HAP-1 (cell line): ENCODE data around the gene SKIC2.
"Not testable (repeated sequence)": the region's sequence is repeated elsewhere in the genome, so short reads cannot be mapped to it uniquely, and the experiment has no call there.

Source experiments
- DNase-seq, 2 experiments: peaks; one replicate each; pipeline ENCODE4 v3.0.0-alpha.2; 2016 to 2020; ENCODE audit warnings: low spot score in 2 of 2
- H3K27me3 ChIP-seq: fragments of 250-450 bp; sonication (Bioruptor Pico); 2 replicates; pipeline ENCODE4 v1.5.1; 2020; ENCODE audit warnings: low read depth, mild to moderate bottlenecking, moderate library complexity
- H3K36me3 ChIP-seq: fragments of 250-450 bp; sonication (Bioruptor Pico); replicated peaks from 2 replicates; pipeline ENCODE4 v1.5.1; 2020; ENCODE audit warnings: mild to moderate bottlenecking
- H3K4me1 ChIP-seq: fragments of 250-450 bp; sonication (Bioruptor Pico); 2 replicates; pipeline ENCODE4 v1.5.1; 2020; ENCODE audit warnings: mild to moderate bottlenecking
- H3K4me3 ChIP-seq: fragments of 250-450 bp; sonication (Bioruptor Pico); 2 replicates; pipeline ENCODE4 v1.5.1; 2020; ENCODE audit warnings: mild to moderate bottlenecking, moderate library complexity
- H3K9me3 ChIP-seq: fragments of 250-450 bp; sonication (Bioruptor Pico); 2 replicates; pipeline ENCODE4 v1.5.1; 2020; ENCODE audit warnings: mild to moderate bottlenecking, moderate library complexity
- in situ Hi-C: fragments of 300-500 bp; cut with MboI; formaldehyde crosslinking; loops from 3 replicates; pipeline ENCODE4 v1.14.3; 2020; ENCODE audit warnings: low sequenced_read_pairs, inconsistent platforms, mixed read lengths

The SKIC2 gene

DNA sequence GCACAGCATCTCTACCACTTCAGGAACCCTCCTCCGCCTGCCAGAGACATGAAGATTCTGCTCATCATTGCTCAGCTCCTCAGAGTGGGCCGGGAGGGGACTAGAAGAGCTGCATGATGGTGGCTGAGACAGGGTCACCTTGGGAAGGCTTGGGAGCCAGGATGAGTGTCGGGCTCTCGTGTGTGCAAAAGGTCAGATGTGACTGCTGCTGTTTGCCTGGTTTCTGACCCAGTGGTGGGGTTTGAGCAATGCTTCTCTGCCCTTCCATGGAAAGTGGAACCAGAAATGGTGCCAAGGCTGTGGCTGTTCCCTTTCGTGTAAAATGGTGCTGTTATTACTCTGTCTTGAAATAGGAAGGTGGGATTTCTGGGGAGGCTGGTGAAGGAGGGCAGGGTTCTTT lies 22.0 kb downstream of the SKIC2 start:
- H3K9me3 ChIP-seq, H3K4me1 ChIP-seq, H3K36me3 ChIP-seq, DNase-seq, H3K27me3 ChIP-seq, H3K4me3 ChIP-seq, in situ Hi-C loops: not testable (repeated sequence)

DNA sequence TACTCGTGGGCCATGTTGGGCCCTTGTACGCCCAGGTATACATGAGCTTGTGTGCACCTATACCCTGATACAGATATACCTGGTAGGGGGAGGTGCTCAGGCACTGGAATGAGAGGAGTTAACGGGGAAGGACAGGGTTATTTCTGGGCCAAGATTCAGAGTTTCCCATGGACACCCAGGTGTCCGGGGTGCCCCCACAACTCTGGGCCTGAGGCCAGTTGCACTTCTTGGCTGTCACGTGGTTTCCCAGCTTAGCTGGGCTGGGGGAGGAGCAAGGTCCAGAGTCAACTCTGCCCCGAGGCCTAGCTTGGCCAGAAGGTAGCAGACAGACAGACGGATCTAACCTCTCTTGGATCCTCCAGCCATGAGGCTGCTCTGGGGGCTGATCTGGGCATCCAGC lies 22.8 kb downstream of the SKIC2 start, which contains the start of gene C4A:
TSS of gene C4A (plus strand) at position 314 of the 400 bp plus-strand sequence. CDS start at position 365, 51 bp downstream.
- H3K4me1 ChIP-seq, in situ Hi-C loops, H3K36me3 ChIP-seq, H3K9me3 ChIP-seq, H3K4me3 ChIP-seq, H3K27me3 ChIP-seq, DNase-seq: not testable (repeated sequence)

DNA sequence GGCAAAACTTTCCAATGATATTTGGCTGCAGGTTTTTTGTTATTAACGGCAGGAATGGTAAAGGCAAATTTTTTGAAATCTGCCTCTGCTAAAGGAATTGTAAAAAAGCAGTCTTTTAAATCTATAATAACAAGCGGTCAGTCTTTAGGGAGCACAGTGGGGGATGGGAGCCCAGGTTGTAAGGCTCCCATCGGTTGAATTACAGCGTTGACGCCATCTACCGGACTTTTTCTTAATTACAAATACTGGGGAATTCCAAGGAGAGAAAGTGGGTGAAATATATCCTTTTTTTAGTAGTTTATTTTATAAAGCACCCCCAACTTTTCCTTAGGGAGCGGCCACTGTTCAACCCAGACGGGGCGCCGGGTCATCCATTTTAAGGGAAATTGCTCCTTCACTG lies 30.4 kb downstream of the SKIC2 start:
- H3K9me3 ChIP-seq, DNase-seq, H3K27me3 ChIP-seq, H3K4me1 ChIP-seq, H3K36me3 ChIP-seq, H3K4me3 ChIP-seq, in situ Hi-C loops: not testable (repeated sequence)

- DNase-seq, H3K4me3 ChIP-seq, H3K9me3 ChIP-seq, H3K36me3 ChIP-seq, H3K4me1 ChIP-seq, in situ Hi-C loops, H3K27me3 ChIP-seq: not testable (repeated sequence)
Observed at GRCh38 chr6:31994421-31994820, 35.4 kb downstream of the SKIC2 start.

- DNase-seq, in situ Hi-C loops, H3K27me3 ChIP-seq, H3K9me3 ChIP-seq, H3K36me3 ChIP-seq, H3K4me3 ChIP-seq, H3K4me1 ChIP-seq: not testable (repeated sequence)
Observed at GRCh38 chr6:31996385-31996784, 37.4 kb downstream of the SKIC2 start.

DNA sequence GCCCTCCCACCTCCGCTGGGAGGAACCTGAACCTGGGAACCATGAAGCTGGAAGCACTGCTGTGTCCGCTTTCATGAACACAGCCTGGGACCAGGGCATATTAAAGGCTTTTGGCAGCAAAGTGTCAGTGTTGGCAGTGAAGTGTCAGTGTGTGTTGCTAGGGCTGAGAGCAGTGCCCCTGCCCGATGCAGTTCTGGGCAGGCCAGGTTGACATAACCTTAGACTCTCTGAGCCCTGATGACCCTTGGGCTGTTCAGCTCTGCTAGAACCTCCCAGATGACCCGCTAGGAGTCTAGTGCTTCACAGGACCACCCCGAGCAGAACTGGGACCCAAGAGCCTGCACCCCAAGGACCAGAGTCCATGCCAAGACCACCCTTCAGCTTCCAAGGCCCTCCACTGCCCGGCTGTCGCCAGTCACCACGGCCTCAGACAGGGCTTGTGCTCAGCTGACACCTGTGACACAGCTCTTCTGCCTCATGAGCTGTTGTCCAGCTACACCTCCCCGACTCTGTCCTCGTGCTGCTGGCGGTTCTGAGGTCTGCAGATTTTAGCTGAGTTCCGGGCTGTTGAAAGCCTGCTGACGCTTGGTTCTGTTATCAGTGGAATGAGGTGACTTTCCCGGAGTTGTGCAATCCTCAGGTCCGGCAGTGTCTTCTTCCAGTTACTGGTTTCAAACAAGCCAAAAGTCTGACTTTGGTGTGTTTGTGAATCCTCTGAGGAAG lies 43.7 kb downstream of the SKIC2 start:
- H3K27me3 ChIP-seq, in situ Hi-C loops, H3K9me3 ChIP-seq, H3K36me3 ChIP-seq, H3K4me1 ChIP-seq, H3K4me3 ChIP-seq, DNase-seq: not testable (repeated sequence)

- H3K4me1 ChIP-seq, DNase-seq, H3K9me3 ChIP-seq, H3K27me3 ChIP-seq, H3K36me3 ChIP-seq, H3K4me3 ChIP-seq, in situ Hi-C loops: not testable (repeated sequence)
Observed at GRCh38 chr6:32003301-32003700, 44.3 kb downstream of the SKIC2 start.

GRCh38 chr6:32004393-32004792 lies 45.4 kb downstream of the SKIC2 start:
- H3K9me3 ChIP-seq, H3K4me1 ChIP-seq, H3K4me3 ChIP-seq, H3K27me3 ChIP-seq, in situ Hi-C loops, DNase-seq, H3K36me3 ChIP-seq: not testable (repeated sequence)

DNA sequence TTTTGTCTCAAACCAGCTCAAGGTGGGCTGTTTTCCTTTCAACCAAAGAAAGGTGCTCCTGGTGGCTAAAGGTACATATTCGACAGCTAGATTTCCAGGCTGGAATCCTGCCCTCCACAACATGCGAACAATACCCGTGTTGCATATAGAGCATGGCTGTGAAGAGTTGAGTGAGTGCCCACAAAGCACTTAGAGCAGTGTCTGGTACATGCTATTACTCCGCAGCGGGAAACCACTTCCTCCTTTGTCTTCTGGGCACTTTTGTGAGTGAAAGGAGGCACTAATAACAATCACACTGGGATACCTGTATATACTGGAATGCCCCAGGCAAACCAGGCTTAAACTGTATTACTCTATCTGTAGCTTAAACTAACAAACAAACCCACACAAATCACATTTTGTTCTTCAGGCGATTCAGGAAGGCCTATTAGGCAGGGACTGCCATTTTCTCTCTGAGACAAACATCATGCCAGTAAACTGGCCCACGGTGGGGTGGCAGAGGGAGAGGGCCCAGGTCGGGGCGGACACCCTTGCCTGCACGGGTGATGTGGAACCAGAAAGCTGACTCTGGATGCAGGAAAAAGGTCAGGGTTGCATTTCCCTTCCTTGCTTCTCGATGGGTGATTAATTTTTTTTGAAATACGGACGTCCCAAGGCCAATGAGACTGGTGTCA lies 46.0 kb downstream of the SKIC2 start:
- H3K4me1 ChIP-seq, H3K36me3 ChIP-seq, H3K9me3 ChIP-seq, H3K4me3 ChIP-seq, H3K27me3 ChIP-seq, in situ Hi-C loops: not testable (repeated sequence)
- peak in 1 of 2 experiments; percentile 6 for DNase-seq

DNA sequence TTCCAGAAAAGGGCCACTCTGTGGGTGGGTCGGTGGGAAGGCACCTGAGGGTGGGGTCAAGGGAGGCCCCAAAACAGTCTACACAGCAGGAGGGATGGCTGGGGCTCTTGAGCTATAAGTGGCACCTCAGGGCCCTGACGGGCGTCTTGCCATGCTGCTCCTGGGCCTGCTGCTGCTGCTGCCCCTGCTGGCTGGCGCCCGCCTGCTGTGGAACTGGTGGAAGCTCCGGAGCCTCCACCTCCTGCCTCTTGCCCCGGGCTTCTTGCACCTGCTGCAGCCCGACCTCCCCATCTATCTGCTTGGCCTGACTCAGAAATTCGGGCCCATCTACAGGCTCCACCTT lies 46.5 kb downstream of the SKIC2 start:
- H3K36me3 ChIP-seq = not testable (repeated sequence)

DNA sequence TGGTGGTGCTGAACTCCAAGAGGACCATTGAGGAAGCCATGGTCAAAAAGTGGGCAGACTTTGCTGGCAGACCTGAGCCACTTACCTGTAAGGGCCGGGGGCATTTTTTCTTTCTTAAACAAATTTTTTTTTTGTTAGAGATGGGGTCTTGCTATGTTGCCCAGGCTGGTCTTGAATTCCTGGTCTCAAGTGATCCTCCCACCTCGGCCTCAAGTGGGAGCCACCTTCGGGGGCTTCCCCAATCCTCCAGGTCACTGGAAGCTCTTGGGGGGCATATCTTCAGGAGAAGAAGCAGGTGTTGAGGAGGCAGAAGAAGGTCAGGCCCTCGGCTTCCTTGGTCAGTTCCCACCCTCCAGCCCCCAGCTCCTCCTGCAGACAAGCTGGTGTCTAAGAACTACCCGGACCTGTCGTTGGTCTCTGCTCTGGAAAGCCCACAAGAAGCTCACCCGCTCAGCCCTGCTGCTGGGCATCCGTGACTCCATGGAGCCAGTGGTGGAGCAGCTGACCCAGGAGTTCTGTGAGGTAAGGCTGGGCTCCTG lies 47.1 kb downstream of the SKIC2 start:
- in situ Hi-C loops = not testable (repeated sequence)

More for the DNA sequence above, 46.5 kb downstream of the SKIC2 start:
- H3K27me3 ChIP-seq, H3K9me3 ChIP-seq, in situ Hi-C loops, H3K4me1 ChIP-seq, H3K4me3 ChIP-seq: not testable (repeated sequence)
- peak in 1 of 2 experiments; percentile 6 for DNase-seq

GRCh38 chr6:32007086-32007485 lies 48.1 kb downstream of the SKIC2 start:
- H3K4me3 ChIP-seq, in situ Hi-C loops, H3K27me3 ChIP-seq, H3K4me1 ChIP-seq, H3K36me3 ChIP-seq, H3K9me3 ChIP-seq: not testable (repeated sequence)
- DNase-seq = peak in 1 of 2 experiments; percentile 5

More for the DNA sequence above, 47.1 kb downstream of the SKIC2 start:
- peak in 1 of 2 experiments; percentile 6 for DNase-seq
- not testable (repeated sequence) for H3K4me1 ChIP-seq, H3K36me3 ChIP-seq, H3K4me3 ChIP-seq, H3K27me3 ChIP-seq, H3K9me3 ChIP-seq

GRCh38 chr6:32008037-32008436 lies 49.1 kb downstream of the SKIC2 start:
- H3K9me3 ChIP-seq, H3K4me3 ChIP-seq, in situ Hi-C loops, H3K36me3 ChIP-seq, H3K4me1 ChIP-seq, H3K27me3 ChIP-seq: not testable (repeated sequence)
- peak in 1 of 2 experiments; percentile 1 for DNase-seq

GRCh38 chr6:32008616-32009015 lies 49.6 kb downstream of the SKIC2 start:
- in situ Hi-C loops, H3K9me3 ChIP-seq, H3K27me3 ChIP-seq, H3K36me3 ChIP-seq, H3K4me3 ChIP-seq, H3K4me1 ChIP-seq: not testable (repeated sequence)
- peak in 1 of 2 experiments; percentile 7 for DNase-seq
